ENCODE measurements around the gene TAF4.

GRCh38 chr20:61940976-61941720, 124.5 kb downstream of the TAF4 start:
- no peak for TF ChIP-seq CTCF (IDR thresholded peaks at IDR 0.05)
- TF ChIP-seq POLR2A (IDR thresholded peaks at IDR 0.05) = no peak

Data from thyroid gland (tissue), 4 donors.